Liver (tissue), 9 donors: ENCODE results near the gene AFMID. TPM values are rescaled to one million over a fixed set of nuclear protein-coding genes. Genes with fewer than 3 reads are reported as not detected.

Source experiments
- DNase-seq: peaks from one replicate; pipeline ENCODE4 v3.0.0-alpha.2; 2017; ENCODE audit warnings: low spot score
- H3K27ac ChIP-seq, 2 donors: one replicate each; pipeline ENCODE4 v1.7.0; 2013; ENCODE audit warnings: inconsistent platforms in 2 of 2, low read length in 2 of 2, control low read depth in 1 of 2, low read depth in 1 of 2, mild to moderate bottlenecking in 1 of 2
- H3K27me3 ChIP-seq, 4 donors: one replicate each; pipeline versions ENCODE4 v1.6.1 to v1.7.0; 2013; ENCODE audit warnings: low read length in 3 of 4, inconsistent platforms in 1 of 4, mild to moderate bottlenecking in 1 of 4, moderate library complexity in 1 of 4; ENCODE audit not compliant: control insufficient read depth in 4 of 4, insufficient read depth in 4 of 4
- H3K36me3 ChIP-seq, 4 donors: one replicate each; pipeline versions ENCODE4 v1.6.1 to v1.7.0; 2013; ENCODE audit warnings: low read length in 3 of 4, mild to moderate bottlenecking in 3 of 4, low read depth in 1 of 4, moderate library complexity in 1 of 4; ENCODE audit not compliant: control insufficient read depth in 4 of 4, insufficient read depth in 3 of 4
- H3K4me1 ChIP-seq, 4 donors: one replicate each; pipeline versions ENCODE4 v1.6.1 to v1.7.0; 2013; ENCODE audit warnings: low read length in 3 of 4, mild to moderate bottlenecking in 3 of 4, moderate library complexity in 1 of 4; ENCODE audit not compliant: control insufficient read depth in 4 of 4, insufficient read depth in 4 of 4
- H3K4me3 ChIP-seq, 3 donors: one replicate each; pipeline versions ENCODE4 v1.6.1 to v1.7.0; 2013; ENCODE audit warnings: low read length in 3 of 3, control low read depth in 1 of 3, low read depth in 1 of 3, mild to moderate bottlenecking in 1 of 3
- H3K9ac ChIP-seq, 2 donors: one replicate each; pipeline ENCODE4 v1.7.0; 2013; ENCODE audit warnings: low read length in 2 of 2, mild to moderate bottlenecking in 2 of 2, moderate library complexity in 2 of 2, control low read depth in 1 of 2, low read depth in 1 of 2
- H3K9me3 ChIP-seq, 4 donors: one replicate each; pipeline versions ENCODE4 v1.6.1 to v1.7.0; 2013; ENCODE audit warnings: low read length in 3 of 4; ENCODE audit not compliant: control insufficient read depth in 4 of 4
- ATF3 ChIP-seq: IDR thresholded peaks from 2 replicates; pipeline ENCODE4 v1.6.1; 2016; ENCODE audit warnings: antibody characterized with exemption
- CTCF ChIP-seq: fragments of 150-350 bp; IDR thresholded peaks from 2 replicates; pipeline ENCODE4 v1.5.1; 2017; ENCODE audit warnings: improper control_type of control experiment, low read depth, low read length; ENCODE audit not compliant: missing input control
- FOXA1 ChIP-seq: IDR thresholded peaks from 2 replicates; pipeline ENCODE4 v1.6.1; 2016; ENCODE audit warnings: antibody characterized with exemption
- FOXA2 ChIP-seq: IDR thresholded peaks from 2 replicates; pipeline ENCODE4 v1.6.1; 2016; ENCODE audit warnings: antibody characterized with exemption
- GABPA ChIP-seq, 2 donors: IDR thresholded peaks in 1 of 2; conservative IDR thresholded peaks in 1 of 2; 2 replicates each; pipeline ENCODE4 v1.6.1; 2016; ENCODE audit warnings: antibody characterized with exemption in 2 of 2, mild to moderate bottlenecking in 1 of 2, moderate library complexity in 1 of 2
- JUND ChIP-seq, 2 donors: IDR thresholded peaks; 2 replicates each; pipeline ENCODE4 v1.6.1; 2016; ENCODE audit warnings: antibody characterized with exemption in 2 of 2
- NR2F2 ChIP-seq: IDR thresholded peaks from 2 replicates; pipeline ENCODE4 v1.6.1; 2016; ENCODE audit warnings: antibody characterized with exemption
- RAD21 ChIP-seq, 2 donors: IDR thresholded peaks; 2 replicates each; pipeline ENCODE4 v1.6.1; 2016; ENCODE audit warnings: antibody characterized with exemption in 2 of 2, mild to moderate bottlenecking in 2 of 2
- REST ChIP-seq: IDR thresholded peaks from 2 replicates; pipeline ENCODE4 v1.6.1; 2016; ENCODE audit warnings: antibody characterized with exemption, mild to moderate bottlenecking
- SP1 ChIP-seq: IDR thresholded peaks from 2 replicates; pipeline ENCODE4 v1.6.1; 2018; ENCODE audit warnings: antibody characterized with exemption, mild to moderate bottlenecking
- TAF1 ChIP-seq: conservative IDR thresholded peaks from 2 replicates; pipeline ENCODE4 v1.6.1; 2016; ENCODE audit warnings: antibody characterized with exemption, mild to moderate bottlenecking
- WGBS: extraction: QIAGEN DNeasy Blood & Tissue Kit; methylation state at CpG from one replicate; pipeline ENCODE4 v1.1.7; 2013; 5-methylcytosine and 5-hydroxymethylcytosine counted together
- polyA plus RNA-seq, 2 donors: library from polyadenylated mRNA; stranded (reverse) in 1 of 2; unstranded in 1 of 2; fragments of 200-250 nt in 1 of 2; fragments of >200 nt in 1 of 2; fragmentation: Nextera tagmentation in 1 of 2; extraction: Ambion mirVana in 1 of 2; gene quantifications; one replicate each; pipeline versions ENCODE4 v1.2.1 to v1.2.3, GENCODE V29; 2013 to 2015
- total RNA-seq, 2 donors: library from RNA; depleted of rRNA; stranded (reverse); fragments of >200 nt; gene quantifications; one replicate each; pipeline ENCODE4 v1.2.3, GENCODE V29; 2014
- TF ChIP-seq, protein P1 (sequence below): IDR thresholded peaks from 2 replicates; pipeline ENCODE4 v1.6.1; 2016; ENCODE audit warnings: antibody characterized with exemption
- TF ChIP-seq, protein P2 (sequence below): IDR thresholded peaks from 2 replicates; pipeline ENCODE4 v1.6.1; 2016; ENCODE audit warnings: antibody characterized with exemption
- donor health status: healthy.
- donor health status: healthy.
- donor health status: healthy.
- donor health status: healthy.
- donor health status: healthy.

The AFMID gene
- total and polyA plus RNA-seq, 4 donors, result 73.4 to 201 (median 138) TPM

- H3K9ac ChIP-seq, result no peak overlapping the region
- H3K27me3 ChIP-seq, result no peaks in the 10 kb centered on the region
- no peak for DNase-seq
- TF ChIP-seq TAF1 (no peak), FOXA1 (no peak), NR2F2 (no peak), SP1 (no peak), JUND (IDR thresholded peaks at IDR 0.05) (no peak), RAD21 (IDR thresholded peaks at IDR 0.05) (no peak), FOXA2 (no peak), GABPA (IDR thresholded peaks at IDR 0.05 in 1 of 2, conservative IDR thresholded peaks at IDR 0.05 in 1 of 2) (no peak), CTCF (no peak), REST (no peak), ATF3 (no peak)
- TF ChIP-seq, protein P1, sequence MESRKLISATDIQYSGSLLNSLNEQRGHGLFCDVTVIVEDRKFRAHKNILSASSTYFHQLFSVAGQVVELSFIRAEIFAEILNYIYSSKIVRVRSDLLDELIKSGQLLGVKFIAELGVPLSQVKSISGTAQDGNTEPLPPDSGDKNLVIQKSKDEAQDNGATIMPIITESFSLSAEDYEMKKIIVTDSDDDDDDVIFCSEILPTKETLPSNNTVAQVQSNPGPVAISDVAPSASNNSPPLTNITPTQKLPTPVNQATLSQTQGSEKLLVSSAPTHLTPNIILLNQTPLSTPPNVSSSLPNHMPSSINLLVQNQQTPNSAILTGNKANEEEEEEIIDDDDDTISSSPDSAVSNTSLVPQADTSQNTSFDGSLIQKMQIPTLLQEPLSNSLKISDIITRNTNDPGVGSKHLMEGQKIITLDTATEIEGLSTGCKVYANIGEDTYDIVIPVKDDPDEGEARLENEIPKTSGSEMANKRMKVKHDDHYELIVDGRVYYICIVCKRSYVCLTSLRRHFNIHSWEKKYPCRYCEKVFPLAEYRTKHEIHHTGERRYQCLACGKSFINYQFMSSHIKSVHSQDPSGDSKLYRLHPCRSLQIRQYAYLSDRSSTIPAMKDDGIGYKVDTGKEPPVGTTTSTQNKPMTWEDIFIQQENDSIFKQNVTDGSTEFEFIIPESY, result no peak
- TF ChIP-seq, protein P2, sequence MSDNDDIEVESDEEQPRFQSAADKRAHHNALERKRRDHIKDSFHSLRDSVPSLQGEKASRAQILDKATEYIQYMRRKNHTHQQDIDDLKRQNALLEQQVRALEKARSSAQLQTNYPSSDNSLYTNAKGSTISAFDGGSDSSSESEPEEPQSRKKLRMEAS, result no peak
- 72% methylated on average over 22 of the region's 22 CpGs for WGBS
- H3K9me3 ChIP-seq, result no peaks in the 10 kb centered on the region
- peaks cover 0 to 4% (median 4%) of the 10 kb centered on the region in 4 donors for H3K4me1 ChIP-seq
- H3K36me3 ChIP-seq, result no peaks in the 10 kb centered on the region
- H3K27ac ChIP-seq, result no peak overlapping the region
- no peak overlapping the region for H3K4me3 ChIP-seq
These were observed 23.0 kb upstream of the AFMID start for GRCh38 chr17:78163881-78164747.
